Measurements from ENCODE around the gene NR6A1.

- no peak for TF ChIP-seq YY1 (IDR thresholded peaks at IDR 0.05; ENCODE audit: insufficient read depth, insufficient read length)
- TF ChIP-seq ZNF274 (IDR thresholded peaks at IDR 0.05; ENCODE audit: low read depth, low read length): no peak
- no peak for TF ChIP-seq SUZ12 (IDR thresholded peaks at IDR 0.05; ENCODE audit: extremely low read depth, insufficient read depth, insufficient read length)
Observed at GRCh38 chr9:124492818-124493217, 278.3 kb downstream of the NR6A1 start.
